RWPE2 (cell line): ENCODE measurements around the gene ETV3.

Experiments used
- ATAC-seq: fragments of 200-7000 bp; cut with Tn5 transposase; 3 replicates; pipeline ENCODE4 v1.9.1; 2021; ENCODE audit warnings: low read depth
- DNase-seq: peaks from one replicate; pipeline ENCODE4 v3.0.0-alpha.2; 2020; ENCODE audit warnings: low spot score
- H3K27ac ChIP-seq: fragments of 450-650 bp; 2 replicates; pipeline ENCODE4 v1.5.1; 2017; ENCODE audit warnings: mild to moderate bottlenecking; ENCODE audit not compliant: poor library complexity, severe bottlenecking
- H3K27me3 ChIP-seq: fragments of 250-450 bp; sonication (Bioruptor Pico); 2 replicates; pipeline ENCODE4 v1.5.1; 2021; ENCODE audit warnings: mild to moderate bottlenecking, moderate library complexity; ENCODE audit not compliant: insufficient read depth, poor library complexity, severe bottlenecking
- H3K36me3 ChIP-seq: fragments of 250-450 bp; sonication (Bioruptor Pico); 2 replicates; pipeline ENCODE4 v1.5.1; 2020; ENCODE audit warnings: low read depth, mild to moderate bottlenecking, moderate library complexity
- H3K4me1 ChIP-seq: fragments of 250-450 bp; sonication (Bioruptor Pico); 2 replicates; pipeline ENCODE4 v1.5.1; 2021; ENCODE audit warnings: mild to moderate bottlenecking, moderate library complexity; ENCODE audit not compliant: insufficient read depth, poor library complexity, severe bottlenecking
- H3K4me3 ChIP-seq: fragments of 250-450 bp; sonication (Bioruptor Pico); 2 replicates; pipeline ENCODE4 v1.5.1; 2021; ENCODE audit warnings: mild to moderate bottlenecking, moderate library complexity; ENCODE audit not compliant: severe bottlenecking
- H3K9me3 ChIP-seq: fragments of 250-450 bp; sonication (Bioruptor Pico); 2 replicates; pipeline ENCODE4 v1.5.1; 2021; ENCODE audit warnings: mild to moderate bottlenecking, moderate library complexity; ENCODE audit not compliant: severe bottlenecking
- TF ChIP-seq, protein P1 (sequence below): fragments of 450-650 bp; IDR thresholded peaks from one replicate; pipeline ENCODE4 v1.5.1; 2017; ENCODE audit warnings: mild to moderate bottlenecking, moderate library complexity; ENCODE audit not compliant: poor library complexity, severe bottlenecking

Gene ETV3

DNA sequence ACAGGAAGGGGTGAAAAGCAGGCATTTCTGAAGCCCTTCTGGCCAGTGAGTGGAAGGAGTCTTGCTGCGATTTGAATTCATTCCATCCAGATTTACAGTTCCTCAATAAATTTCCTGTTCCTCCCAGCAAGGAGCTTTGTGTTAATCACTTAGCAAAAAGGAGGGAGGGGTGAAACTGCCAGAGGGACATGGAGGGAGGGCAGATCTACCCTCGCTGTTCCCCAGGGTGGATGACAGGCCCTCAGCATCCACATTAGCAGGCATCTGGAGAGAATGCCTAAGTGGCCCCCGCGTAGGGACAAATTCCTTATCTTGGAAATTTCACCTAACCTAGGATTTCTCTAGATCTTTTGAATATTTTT, 1.2 kb downstream of the ETV3 start:
- Histone ChIP-seq H3K27ac (peak overlapping the region; percentile 54), H3K4me3 (peak overlapping the region; percentile 80), H3K4me1 (peaks cover 14% of the 10 kb centered on the region), H3K27me3 (no peaks in the 10 kb centered on the region), H3K9me3 (no peaks in the 10 kb centered on the region), H3K36me3 (peaks cover 41% of the 10 kb centered on the region)
- ATAC-seq (no peak), DNase-seq (no peak)
- TF ChIP-seq, protein P1, sequence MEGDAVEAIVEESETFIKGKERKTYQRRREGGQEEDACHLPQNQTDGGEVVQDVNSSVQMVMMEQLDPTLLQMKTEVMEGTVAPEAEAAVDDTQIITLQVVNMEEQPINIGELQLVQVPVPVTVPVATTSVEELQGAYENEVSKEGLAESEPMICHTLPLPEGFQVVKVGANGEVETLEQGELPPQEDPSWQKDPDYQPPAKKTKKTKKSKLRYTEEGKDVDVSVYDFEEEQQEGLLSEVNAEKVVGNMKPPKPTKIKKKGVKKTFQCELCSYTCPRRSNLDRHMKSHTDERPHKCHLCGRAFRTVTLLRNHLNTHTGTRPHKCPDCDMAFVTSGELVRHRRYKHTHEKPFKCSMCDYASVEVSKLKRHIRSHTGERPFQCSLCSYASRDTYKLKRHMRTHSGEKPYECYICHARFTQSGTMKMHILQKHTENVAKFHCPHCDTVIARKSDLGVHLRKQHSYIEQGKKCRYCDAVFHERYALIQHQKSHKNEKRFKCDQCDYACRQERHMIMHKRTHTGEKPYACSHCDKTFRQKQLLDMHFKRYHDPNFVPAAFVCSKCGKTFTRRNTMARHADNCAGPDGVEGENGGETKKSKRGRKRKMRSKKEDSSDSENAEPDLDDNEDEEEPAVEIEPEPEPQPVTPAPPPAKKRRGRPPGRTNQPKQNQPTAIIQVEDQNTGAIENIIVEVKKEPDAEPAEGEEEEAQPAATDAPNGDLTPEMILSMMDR: no peak

DNA sequence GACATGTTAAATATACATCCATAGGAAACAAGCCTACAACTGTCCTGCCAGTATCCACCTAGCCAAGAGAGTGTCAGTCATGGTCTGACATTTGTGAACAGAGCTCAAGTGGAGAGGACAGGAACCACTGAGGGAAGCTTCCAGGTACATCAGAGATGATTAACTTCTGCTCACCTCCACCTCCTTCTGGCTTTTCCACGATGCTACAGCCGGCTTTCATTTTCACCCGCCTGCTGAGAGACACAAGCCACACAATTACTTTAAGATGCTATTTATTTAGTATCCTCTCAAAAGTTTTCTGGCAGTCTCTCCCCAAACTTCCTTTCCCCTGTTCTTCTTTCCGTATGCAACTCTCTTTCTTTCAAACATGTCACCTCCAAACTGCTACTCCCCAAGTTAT, 2.1 kb downstream of the ETV3 start:
- peaks cover 50% of the 10 kb centered on the region for H3K36me3 ChIP-seq
- no peaks in the 10 kb centered on the region for H3K27me3 ChIP-seq
- peaks cover 14% of the 10 kb centered on the region for H3K4me1 ChIP-seq
- no peaks in the 10 kb centered on the region for H3K9me3 ChIP-seq
- H3K4me3 ChIP-seq: no peak overlapping the region
- TF ChIP-seq, protein P1: no peak
- ATAC-seq: no peak
- no peak for DNase-seq
- H3K27ac ChIP-seq: no peak overlapping the region

DNA sequence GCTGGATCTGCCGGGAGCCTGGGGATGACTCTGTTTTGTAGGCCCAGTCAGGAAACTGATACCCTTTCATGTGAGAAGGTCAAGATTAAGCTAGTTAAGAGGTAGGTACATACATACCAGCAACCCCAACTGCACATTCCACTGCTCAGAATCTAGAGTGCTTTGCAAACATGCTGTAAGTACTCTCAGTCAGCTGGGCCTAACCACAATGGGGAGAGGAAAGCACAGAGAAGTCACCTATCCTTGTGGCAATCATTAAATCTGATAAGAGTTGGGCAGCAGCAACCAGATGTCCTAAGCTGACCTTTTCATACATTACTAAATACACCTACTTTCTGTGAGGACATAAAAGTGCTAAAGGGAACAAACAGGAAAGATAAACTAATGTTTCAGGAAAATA, 2.5 kb downstream of the ETV3 start:
- no peaks in the 10 kb centered on the region for H3K9me3 ChIP-seq
- peaks cover 55% of the 10 kb centered on the region for H3K36me3 ChIP-seq
- no peak for ATAC-seq
- H3K27ac ChIP-seq: no peak overlapping the region
- no peaks in the 10 kb centered on the region for H3K27me3 ChIP-seq
- TF ChIP-seq, protein P1: no peak
- H3K4me3 ChIP-seq: no peak overlapping the region
- H3K4me1 ChIP-seq: peaks cover 14% of the 10 kb centered on the region
- DNase-seq: no peak

DNA sequence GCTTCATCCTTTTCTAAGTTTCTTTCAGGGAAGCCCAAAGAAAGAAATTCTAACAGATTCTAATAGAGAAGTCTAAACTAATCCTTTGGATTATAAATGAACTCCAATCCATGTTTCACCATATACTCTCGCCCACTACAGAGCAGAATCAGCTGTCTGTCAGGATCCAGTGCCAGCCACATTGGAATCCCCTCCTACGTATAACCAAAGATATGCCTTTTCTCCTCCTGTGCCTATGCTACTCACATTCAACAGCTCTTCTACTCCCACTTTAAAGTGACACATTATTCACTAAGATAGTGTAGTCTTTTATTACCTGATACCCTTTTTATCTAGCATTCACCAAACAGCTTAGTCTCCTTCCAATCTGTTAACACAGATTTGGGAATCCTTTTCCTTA, 3.1 kb downstream of the ETV3 start:
- ATAC-seq (no peak), DNase-seq (no peak)
- no peak overlapping the region for H3K4me3 ChIP-seq
- no peaks in the 10 kb centered on the region for H3K27me3 ChIP-seq
- no peak overlapping the region for H3K27ac ChIP-seq
- TF ChIP-seq, protein P1: no peak
- H3K4me1 ChIP-seq: peaks cover 14% of the 10 kb centered on the region
- no peaks in the 10 kb centered on the region for H3K9me3 ChIP-seq
- H3K36me3 ChIP-seq: peaks cover 61% of the 10 kb centered on the region

DNA sequence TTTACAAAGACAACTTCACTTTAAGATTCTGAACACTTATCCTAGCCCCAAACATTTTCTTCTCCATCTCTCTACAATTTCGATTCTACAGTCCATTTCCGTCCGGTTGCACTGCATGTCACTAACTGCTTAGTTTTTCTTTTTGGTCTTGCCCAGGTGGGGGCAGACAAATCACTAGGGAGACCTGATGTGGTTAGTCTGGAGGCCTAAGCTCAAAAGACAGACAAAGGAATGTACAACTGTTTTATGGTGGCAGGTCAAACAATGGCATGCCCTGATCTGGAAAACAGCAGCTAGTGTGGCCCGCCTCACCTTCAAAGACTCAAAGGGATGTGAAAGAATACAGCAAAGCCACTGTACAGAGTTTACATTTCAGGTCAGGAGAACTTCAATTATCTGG, 3.8 kb downstream of the ETV3 start:
- no peak overlapping the region for H3K27ac ChIP-seq
- H3K4me1 ChIP-seq: peaks cover 14% of the 10 kb centered on the region
- peaks cover 67% of the 10 kb centered on the region for H3K36me3 ChIP-seq
- ATAC-seq: no peak
- no peak for DNase-seq
- no peaks in the 10 kb centered on the region for H3K27me3 ChIP-seq
- TF ChIP-seq, protein P1: no peak
- no peak overlapping the region for H3K4me3 ChIP-seq
- no peaks in the 10 kb centered on the region for H3K9me3 ChIP-seq
